ENCODE measurements around the gene ITGA2.

GRCh38 chr5:52964138-52964537 lies 25.0 kb upstream of the ITGA2 start:
- TF ChIP-seq EZH2phosphoT487 (IDR thresholded peaks at IDR 0.05; ENCODE audit: low read depth, severe bottlenecking, unreplicated experiment) = no peak
- no peak for TF ChIP-seq CTCF (IDR thresholded peaks at IDR 0.05; ENCODE audit: poor library complexity)
- no peak for TF ChIP-seq EZH2 (IDR thresholded peaks at IDR 0.05; ENCODE audit: borderline replicate concordance)
